OCI-M1 (cell line): Measurements from ENCODE around the gene SLC25A29.

ENCODE experiments used
- DNase-seq: peaks from one replicate; lab custom pipeline; 2025; lab: John Stamatoyannopoulos, UW

Gene SLC25A29

DNA sequence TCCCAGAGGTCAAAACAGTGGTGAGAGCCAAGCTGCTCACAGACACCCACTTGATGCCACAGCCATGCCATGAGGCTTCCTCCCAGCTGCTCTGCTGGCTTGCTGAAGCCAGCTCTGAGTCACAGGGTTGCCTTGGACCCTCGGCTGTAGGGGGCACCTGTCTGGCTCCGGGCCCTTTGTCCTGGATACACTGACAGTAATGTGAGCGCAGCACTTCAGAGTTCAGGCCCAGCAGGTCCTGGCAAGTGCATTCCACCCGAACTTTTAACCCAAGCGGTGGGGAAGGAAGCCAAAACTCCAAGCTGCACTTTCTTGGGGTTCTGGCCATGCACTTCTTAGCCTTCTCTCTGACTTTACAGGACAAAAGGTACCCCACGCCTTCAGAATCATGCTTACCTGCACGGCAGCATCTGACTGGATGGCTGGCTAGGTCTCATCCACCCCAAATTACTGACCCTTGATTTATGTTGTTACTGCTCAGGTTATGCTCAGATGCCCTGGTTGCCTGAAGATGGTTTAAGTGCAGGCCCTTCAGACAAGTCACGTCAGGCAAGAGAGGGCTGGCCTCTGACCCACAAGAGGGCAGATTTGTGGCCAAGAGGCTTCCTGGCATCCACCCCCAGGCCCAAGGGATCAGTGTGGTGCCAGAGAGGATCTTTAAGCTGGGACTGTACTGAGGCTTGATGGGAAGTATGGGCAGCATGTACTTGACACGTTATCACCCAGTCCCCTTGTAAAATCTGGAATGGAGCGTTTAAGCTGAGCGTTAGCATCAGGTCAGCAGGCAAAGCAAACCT, 24.8 kb downstream of the SLC25A29 start:
- no peak for DNase-seq

- DNase-seq = no peak
These were observed 26.7 kb downstream of the SLC25A29 start for GRCh38 chr14:100279563-100279962.

DNA sequence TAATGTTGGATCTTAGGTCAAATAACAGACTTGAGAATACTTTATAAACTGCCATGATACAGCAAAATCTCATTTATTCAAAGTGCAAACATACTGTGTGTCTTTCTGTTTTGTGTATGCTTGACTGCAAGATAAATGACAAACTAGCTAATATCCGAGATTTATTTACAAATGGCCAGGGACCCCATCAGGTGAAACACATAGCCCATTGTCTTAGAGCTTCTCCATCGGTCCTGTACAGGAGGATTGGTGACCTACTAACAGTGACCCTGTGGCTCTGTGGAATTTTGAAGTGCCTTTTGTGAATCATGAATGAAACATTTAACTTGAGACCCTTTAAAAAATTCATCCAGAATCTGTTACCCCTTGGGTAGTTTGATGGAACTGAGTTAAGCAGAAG, 27.1 kb downstream of the SLC25A29 start:
- no peak for DNase-seq

DNA sequence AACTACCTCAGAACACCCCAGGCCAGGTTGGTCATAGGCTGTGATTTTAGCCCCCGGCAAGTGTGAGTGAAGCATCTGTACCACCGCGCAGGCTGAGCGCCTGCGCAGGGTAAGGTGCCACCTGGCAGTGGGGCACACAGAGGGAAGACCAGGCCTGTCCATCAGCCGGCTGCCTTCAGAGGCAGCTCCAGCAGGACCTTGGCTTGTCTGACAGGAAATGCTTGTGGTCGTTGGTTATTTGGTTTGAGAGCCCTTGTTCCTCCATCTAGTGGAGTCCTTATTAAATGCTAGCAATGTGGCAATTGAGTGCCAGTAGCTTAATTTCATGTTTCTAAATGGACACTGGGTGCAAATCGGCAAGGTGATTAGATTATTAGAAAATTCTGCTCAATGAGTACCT, 27.5 kb downstream of the SLC25A29 start:
- no peak for DNase-seq

DNA sequence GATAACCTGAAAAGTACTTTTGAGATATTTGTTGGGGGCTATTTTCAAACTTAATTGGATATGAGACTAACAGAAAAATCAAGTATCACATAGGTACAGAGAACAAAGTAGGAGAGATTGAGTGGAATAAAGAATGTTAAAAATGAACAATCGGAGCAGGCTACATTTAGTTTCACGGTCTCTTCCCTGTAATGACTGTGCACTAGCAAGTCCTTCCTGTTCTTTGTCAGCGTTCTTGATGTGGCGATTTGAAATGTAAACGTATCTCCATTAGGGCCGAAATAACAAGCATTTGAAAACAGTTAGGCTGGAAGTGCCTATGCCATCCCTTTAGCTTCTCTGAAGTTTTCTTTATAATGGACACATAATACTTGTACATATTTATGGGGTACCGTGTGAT, 31.0 kb downstream of the SLC25A29 start:
- no peak for DNase-seq

GRCh38 chr14:100274250-100274649, 32.0 kb downstream of the SLC25A29 start:
- no peak for DNase-seq

- peak; percentile 18 for DNase-seq
These were observed 34.9 kb downstream of the SLC25A29 start for GRCh38 chr14:100271247-100271939.

DNA sequence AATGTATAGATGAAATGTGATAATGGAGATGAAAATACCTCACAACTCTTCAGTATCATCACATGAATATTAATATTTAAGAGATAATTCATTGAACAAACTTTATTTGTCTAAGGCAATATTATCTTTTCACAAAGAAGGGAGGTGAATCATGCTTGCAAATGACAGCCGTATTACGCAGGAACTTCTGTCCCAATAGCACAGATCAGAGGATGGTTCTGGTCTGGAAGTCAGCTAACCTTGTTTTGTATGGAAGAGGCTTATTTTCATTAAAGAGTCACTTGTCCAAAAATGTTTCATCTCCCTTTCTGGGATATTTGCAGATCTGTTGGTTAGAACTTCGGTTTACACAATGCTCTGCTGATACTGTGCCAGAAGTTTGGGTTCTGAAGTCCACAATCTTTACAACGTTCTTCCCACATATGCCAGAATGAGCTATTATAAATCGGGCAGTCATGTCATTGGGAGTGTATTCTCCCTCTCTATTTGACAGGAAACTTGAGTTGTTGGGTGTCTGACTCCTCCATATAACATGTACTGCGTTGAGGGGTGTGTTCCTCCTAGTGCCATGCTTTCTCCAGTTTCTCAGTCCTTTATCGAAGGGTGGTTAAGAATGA, 37.5 kb downstream of the SLC25A29 start:
- DNase-seq = no peak

DNA sequence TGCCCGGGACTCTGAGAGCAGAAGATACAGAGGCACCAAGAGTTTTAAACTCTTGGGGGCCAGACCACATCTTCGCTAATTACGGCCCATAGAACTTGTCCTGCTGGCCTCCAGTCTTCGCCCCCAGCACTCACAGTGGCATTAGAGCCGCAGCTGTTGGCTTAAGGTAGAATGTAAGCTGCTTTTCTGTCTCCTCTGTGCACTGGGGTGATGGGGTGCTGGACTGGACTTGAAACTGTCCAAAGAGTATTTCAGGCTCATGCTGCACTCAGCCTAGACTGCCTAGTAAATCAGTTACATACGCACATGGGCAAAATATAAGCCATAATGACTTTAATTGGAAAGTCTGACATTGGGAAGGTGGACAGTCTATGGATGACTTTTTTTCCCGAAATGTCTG, 38.3 kb downstream of the SLC25A29 start:
- no peak for DNase-seq

DNA sequence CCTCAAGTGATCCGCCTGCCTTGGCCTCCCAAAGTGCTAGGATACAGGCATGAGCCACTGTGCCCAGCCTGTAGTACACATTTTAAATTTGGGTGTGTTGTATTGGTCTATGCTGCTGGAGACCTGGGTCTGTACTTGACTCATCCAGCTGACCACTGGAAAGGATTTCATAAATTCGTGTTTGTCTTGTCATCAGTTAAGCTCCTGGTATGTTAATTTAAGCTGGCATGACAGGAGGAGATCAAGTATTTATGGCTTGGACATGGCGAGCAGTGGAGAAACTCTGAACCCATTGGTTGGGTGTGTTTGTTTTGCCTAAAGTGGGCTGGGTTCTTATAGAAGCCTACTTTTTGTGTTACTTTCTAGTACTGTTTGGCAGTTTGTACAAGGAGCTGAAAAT, 43.1 kb downstream of the SLC25A29 start:
- DNase-seq = no peak

DNA sequence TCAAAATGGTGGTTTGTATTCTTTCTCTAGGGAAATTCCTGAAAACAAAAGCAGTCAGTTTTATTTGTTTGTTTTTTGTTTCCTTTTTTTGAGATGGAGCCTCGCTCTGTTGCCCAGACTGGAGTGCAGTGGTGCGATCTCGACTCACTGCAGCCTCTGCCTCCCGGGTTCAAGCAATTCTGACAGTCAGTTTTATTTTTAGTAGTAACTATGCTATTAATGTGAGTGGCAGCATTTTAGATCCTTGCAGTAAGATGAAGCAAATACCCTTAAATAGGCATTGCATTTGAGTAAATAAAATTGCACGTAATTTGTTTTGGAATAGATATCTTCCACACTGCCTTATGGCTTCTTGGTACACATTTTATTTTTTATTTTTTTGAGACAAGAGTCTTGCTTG, 43.7 kb downstream of the SLC25A29 start:
- no peak for DNase-seq

DNA sequence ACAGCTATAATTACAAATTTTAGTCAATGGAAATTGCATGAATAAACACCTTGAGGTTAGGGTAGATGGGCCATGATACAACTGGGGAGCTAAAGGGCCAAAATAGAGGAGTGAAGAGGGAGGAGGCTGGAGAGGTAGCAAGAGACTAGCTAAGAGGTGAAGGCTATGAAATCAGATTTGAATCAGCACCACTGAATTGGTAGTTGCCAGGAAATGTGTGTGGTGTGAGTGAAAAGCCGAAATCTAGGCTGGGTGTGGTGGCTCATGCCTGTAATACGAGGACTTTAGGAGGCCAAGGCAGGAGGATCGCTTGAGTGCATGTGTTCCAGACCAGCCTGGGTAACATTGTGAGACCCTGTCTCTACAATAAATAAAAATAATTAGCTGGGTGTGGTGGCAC, 44.6 kb downstream of the SLC25A29 start:
- DNase-seq = no peak

DNA sequence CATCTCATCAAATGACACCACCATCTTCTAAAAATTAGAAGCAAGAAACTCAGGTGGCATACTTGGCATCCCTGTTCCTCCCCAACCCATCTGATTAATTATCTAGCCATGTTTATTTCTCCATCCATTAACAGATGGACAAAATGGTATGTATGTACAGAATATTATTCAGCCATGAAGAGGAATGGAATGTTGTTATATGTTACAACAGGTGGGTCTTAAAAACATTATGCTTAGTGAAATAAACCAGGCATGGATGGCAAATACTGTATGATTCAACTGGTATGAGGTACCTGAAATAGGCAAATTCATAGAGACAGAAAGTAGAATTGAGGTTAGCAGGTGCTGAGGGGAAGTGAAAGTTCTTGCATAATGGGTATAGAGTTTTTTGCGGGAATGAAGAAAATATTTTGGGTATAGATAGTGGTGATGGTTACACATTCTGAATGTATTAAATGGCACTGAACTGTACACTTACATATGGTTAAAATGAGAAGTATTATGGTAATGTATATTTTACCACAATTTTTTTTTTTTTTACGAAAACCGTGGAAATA, 49.8 kb downstream of the SLC25A29 start:
- DNase-seq = no peak

DNA sequence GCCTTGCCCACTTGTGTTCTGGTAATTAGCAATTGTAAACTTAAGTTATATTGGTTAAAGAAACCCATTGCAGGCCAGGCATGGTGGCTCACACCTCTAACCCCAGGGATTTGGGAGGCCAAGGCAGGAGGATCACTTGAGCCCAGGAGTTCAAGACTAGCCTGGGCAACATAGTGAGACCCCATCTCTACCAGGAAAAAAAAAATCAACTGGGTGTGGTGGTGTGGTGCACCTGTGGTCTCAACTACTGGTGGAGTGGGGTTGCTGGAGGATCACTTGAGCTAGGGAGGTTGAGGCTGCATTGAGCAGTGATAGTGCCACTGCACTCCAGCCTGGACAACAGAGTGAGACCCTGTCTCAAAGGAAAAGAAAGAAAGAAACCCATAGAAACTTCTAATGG, 53.6 kb downstream of the SLC25A29 start:
- DNase-seq = no peak

DNA sequence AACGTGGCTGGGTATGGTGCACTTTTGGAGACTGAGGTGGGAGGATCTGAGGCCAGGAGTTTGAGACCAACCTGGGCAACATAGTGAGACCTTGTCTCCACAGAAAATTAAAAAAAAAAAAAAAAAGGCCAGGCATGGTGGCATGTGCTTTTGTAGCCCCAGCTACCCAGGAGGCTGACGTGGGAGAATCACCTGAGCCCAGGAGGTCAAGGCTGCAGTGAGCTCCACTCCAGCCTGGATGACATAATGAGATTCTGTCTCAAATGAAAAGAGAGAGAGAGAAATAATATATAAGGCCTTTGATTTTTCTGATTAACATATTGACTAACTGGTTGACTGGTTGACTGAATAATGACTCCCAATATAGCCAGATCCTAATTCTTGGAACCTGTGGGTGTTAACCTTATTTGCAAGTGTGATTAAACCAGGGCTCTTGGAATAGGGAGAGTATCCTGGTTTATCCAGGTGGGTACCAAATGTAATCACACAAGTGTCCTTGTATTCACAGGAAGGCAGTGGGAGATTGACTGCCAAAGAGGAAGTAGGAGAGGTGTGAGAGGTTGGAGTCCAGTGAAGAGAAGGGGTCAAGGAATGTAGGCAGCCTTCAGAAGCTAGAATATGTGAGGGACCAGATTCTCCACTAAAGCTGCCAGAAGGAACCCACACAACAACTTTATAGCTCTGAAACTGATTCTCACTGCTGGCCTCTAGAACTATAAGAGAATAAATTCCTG, 55.3 kb downstream of the SLC25A29 start:
- DNase-seq = no peak

DNA sequence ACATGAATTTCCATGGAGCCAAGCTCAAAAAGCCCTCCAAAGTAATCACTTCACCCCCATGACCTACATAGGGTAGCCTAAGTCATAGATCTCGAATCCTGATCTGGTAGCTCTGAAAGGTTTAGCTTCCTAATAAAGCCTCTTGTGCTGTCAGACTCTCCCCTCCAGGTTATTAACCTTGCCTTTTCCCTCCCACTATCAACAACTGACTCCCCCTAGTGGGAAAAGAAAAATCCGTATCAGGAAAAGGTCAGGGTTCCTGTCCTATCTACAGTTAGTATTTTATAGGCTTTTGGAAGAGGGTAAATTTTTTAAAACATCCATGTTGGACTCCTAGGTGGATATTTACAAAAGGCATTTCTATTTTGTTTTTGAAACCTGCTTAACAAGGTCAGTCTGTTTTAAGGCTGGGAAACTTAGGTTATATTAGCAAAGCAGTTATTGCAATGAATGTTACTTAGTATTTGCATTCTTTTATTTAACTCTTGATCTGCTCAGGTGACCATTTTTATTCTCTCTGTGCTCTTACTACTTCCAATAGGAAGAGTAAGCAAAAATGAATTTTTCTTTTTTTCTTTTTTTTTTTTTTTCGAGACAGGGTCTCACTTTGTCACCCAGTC, 59.3 kb downstream of the SLC25A29 start:
- peak; percentile 74 for DNase-seq

DNA sequence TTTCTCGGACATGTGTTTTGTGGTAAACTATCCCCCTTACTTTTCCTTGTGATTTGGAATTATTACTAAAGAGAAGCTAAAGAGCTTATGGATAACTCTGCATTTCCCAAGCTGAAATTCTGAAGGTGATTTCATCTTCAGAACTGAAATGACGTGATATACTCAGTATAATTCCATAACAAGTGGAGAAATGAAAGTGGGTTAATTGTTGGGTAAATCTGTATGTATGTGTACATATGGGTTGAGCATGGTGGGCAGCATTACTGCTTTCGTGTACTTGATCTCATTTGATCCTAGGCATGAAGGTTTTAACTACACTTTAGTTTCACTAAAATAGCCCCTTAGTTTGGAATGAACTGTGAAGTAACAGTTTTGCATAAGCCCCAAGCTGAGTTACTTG, 63.2 kb downstream of the SLC25A29 start:
- no peak for DNase-seq

DNA sequence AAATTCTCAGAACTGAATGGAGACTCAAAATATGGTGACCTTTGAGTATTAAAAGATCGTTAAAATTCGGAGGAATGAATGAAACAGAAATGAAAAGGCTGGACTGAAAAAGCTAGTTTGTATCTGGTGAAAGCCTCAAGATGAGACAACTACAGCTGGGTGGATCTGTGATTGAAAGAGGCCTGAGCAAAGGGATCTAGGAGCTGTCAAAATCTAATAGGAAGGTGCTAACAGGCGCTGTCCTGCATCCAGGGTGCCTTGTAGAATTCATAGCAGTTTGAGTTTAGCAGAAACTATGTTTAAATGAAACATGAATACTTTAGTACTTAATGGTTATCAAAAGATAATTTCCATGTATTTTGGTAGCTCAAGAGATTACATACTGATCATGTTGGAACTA, 65.0 kb downstream of the SLC25A29 start:
- peak; percentile 15 for DNase-seq
